ENCODE data around the gene RHOC.

GRCh38 chr1:112702420-112703261, 4.3 kb downstream of the RHOC start:
- TF ChIP-seq, protein P1, sequence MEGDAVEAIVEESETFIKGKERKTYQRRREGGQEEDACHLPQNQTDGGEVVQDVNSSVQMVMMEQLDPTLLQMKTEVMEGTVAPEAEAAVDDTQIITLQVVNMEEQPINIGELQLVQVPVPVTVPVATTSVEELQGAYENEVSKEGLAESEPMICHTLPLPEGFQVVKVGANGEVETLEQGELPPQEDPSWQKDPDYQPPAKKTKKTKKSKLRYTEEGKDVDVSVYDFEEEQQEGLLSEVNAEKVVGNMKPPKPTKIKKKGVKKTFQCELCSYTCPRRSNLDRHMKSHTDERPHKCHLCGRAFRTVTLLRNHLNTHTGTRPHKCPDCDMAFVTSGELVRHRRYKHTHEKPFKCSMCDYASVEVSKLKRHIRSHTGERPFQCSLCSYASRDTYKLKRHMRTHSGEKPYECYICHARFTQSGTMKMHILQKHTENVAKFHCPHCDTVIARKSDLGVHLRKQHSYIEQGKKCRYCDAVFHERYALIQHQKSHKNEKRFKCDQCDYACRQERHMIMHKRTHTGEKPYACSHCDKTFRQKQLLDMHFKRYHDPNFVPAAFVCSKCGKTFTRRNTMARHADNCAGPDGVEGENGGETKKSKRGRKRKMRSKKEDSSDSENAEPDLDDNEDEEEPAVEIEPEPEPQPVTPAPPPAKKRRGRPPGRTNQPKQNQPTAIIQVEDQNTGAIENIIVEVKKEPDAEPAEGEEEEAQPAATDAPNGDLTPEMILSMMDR (conservative IDR thresholded peaks at IDR 0.05; ENCODE audit: low read depth, low read length): no peak
- TF ChIP-seq EZH2 (IDR thresholded peaks at IDR 0.05; ENCODE audit: low read length, unreplicated experiment): no peak
